GM23338 (cell line): ENCODE data around the gene NAALADL2. TPM values are rescaled to one million over a fixed set of nuclear protein-coding genes. Genes with fewer than 3 reads are reported as not detected.

Source experiments
- ATAC-seq: fragments of 200-7000 bp; cut with Tn5 transposase; 3 replicates; pipeline ENCODE4 v1.9.1; 2020
- DNase-seq: peaks from one replicate; pipeline ENCODE4 v3.0.0-alpha.2; 2015; ENCODE audit warnings: low spot score
- H2AFZ ChIP-seq: fragments of 200-600 bp; sonication (generic); 2 replicates; pipeline ENCODE4 v1.8.0; 2016; ENCODE audit warnings: antibody characterized with exemption, mild to moderate bottlenecking, moderate library complexity
- H3F3A ChIP-seq: fragments of 200-600 bp; sonication (generic); replicated peaks from 2 replicates; pipeline ENCODE4 v1.8.0; 2017; ENCODE audit warnings: antibody characterized with exemption, mixed run types, low read depth
- H3K27ac ChIP-seq: fragments of 200-600 bp; sonication (generic); 2 replicates; pipeline ENCODE4 v1.6.1; 2016; ENCODE audit warnings: low read depth
- H3K27me3 ChIP-seq: fragments of 200-600 bp; sonication (generic); 2 replicates; pipeline ENCODE4 v1.8.0; 2016; ENCODE audit warnings: mild to moderate bottlenecking, mixed run types, moderate library complexity; ENCODE audit not compliant: insufficient read depth
- H3K36me3 ChIP-seq: fragments of 200-600 bp; sonication (generic); 2 replicates; pipeline ENCODE4 v1.8.0; 2016; ENCODE audit warnings: mild to moderate bottlenecking; ENCODE audit not compliant: insufficient read depth
- H3K4me1 ChIP-seq: fragments of 200-600 bp; sonication (generic); 2 replicates; pipeline ENCODE4 v1.8.0; 2016; ENCODE audit warnings: mild to moderate bottlenecking, moderate library complexity; ENCODE audit not compliant: insufficient read depth
- H3K4me2 ChIP-seq: fragments of 200-600 bp; sonication (generic); 2 replicates; pipeline ENCODE4 v1.7.1; 2017; ENCODE audit warnings: mixed run types
- H3K4me3 ChIP-seq: fragments of 200-600 bp; sonication (generic); 2 replicates; pipeline ENCODE4 v1.6.1; 2016; ENCODE audit warnings: mixed run types
- H3K79me2 ChIP-seq: fragments of 200-600 bp; sonication (generic); replicated peaks from 2 replicates; pipeline ENCODE4 v1.8.0; 2017; ENCODE audit warnings: mild to moderate bottlenecking; ENCODE audit not compliant: insufficient read depth
- H3K9me2 ChIP-seq: fragments of 200-600 bp; sonication (generic); 2 replicates; pipeline ENCODE4 v1.8.0; 2017; ENCODE audit not compliant: insufficient read depth
- H4K20me1 ChIP-seq: fragments of 200-600 bp; sonication (generic); replicated peaks from 2 replicates; pipeline ENCODE4 v1.8.0; 2017; ENCODE audit warnings: mild to moderate bottlenecking; ENCODE audit not compliant: insufficient read depth
- H3K27ac Mint-ChIP-seq: 2 replicates; pipeline ENCODE4 v1.8.0; 2020; ENCODE audit warnings: inconsistent platforms, mild to moderate bottlenecking, moderate library complexity, mixed read lengths
- H3K27me3 Mint-ChIP-seq: 3 replicates; pipeline ENCODE4 v1.8.0; 2022; ENCODE audit warnings: low read depth, mild to moderate bottlenecking, moderate library complexity, mixed read lengths, inconsistent platforms; ENCODE audit not compliant: insufficient read depth, poor library complexity
- H3K36me3 Mint-ChIP-seq: 3 replicates; pipeline ENCODE4 v1.8.0; 2021; ENCODE audit warnings: low read depth, mild to moderate bottlenecking, inconsistent platforms, moderate library complexity, mixed read lengths
- H3K4me1 Mint-ChIP-seq: 3 replicates; pipeline ENCODE4 v1.8.0; 2020; ENCODE audit warnings: mild to moderate bottlenecking, inconsistent platforms, mixed read lengths
- H3K4me3 Mint-ChIP-seq: 3 replicates; pipeline ENCODE4 v1.8.0; 2021; ENCODE audit warnings: moderate library complexity, mild to moderate bottlenecking, inconsistent platforms, mixed read lengths
- H3K9me3 Mint-ChIP-seq: 3 replicates; pipeline ENCODE4 v1.8.0; 2020; ENCODE audit warnings: moderate library complexity, mild to moderate bottlenecking, inconsistent platforms, mixed read lengths
- CREB1 ChIP-seq: fragments of 250-450 bp; sonication (Bioruptor Pico); IDR thresholded peaks from 2 replicates; pipeline ENCODE4 v1.5.0; 2020; ENCODE audit warnings: low read depth, mild to moderate bottlenecking, moderate library complexity
- CTCF ChIP-seq, 2 experiments: fragments of 200-600 bp in 1 of 2; sonication (generic) in 1 of 2; conservative IDR thresholded peaks; 2 replicates each; pipeline versions ENCODE4 v1.5.1 to v1.6.1; 2016 to 2017; ENCODE audit warnings: antibody characterized with exemption in 2 of 2, low read depth in 2 of 2, mild to moderate bottlenecking in 2 of 2, moderate library complexity in 1 of 2
- ETS1 ChIP-seq: IDR thresholded peaks from 2 replicates; pipeline ENCODE4 v1.6.1; 2016; ENCODE audit warnings: antibody characterized with exemption
- EZH2 ChIP-seq: fragments of 200-600 bp; sonication (generic); IDR thresholded peaks from one replicate; pipeline ENCODE4 v1.8.0; 2017; ENCODE audit warnings: antibody characterized with exemption, mild to moderate bottlenecking, low read depth; ENCODE audit not compliant: unreplicated experiment
- EZH2phosphoT487 ChIP-seq: fragments of 200-600 bp; sonication (generic); IDR thresholded peaks from one replicate; pipeline ENCODE4 v1.8.1; 2018; ENCODE audit warnings: antibody characterized with exemption; ENCODE audit not compliant: unreplicated experiment
- JUNB ChIP-seq: IDR thresholded peaks from one replicate; pipeline ENCODE4 v1.6.1; 2016; ENCODE audit warnings: antibody characterized with exemption; ENCODE audit not compliant: unreplicated experiment
- NANOG ChIP-seq: IDR thresholded peaks from 2 replicates; pipeline ENCODE4 v1.6.1; 2016; ENCODE audit warnings: antibody characterized with exemption, borderline replicate concordance
- POLR2AphosphoS5 ChIP-seq: IDR thresholded peaks from 2 replicates; pipeline ENCODE4 v1.6.1; 2016; ENCODE audit warnings: antibody characterized with exemption, low read depth
- REST ChIP-seq: IDR thresholded peaks from one replicate; pipeline ENCODE4 v1.6.1; 2018; ENCODE audit warnings: antibody characterized with exemption; ENCODE audit not compliant: unreplicated experiment
- STAT1 ChIP-seq: IDR thresholded peaks from one replicate; pipeline ENCODE4 v1.6.1; 2016; ENCODE audit warnings: antibody characterized with exemption; ENCODE audit not compliant: unreplicated experiment
- ZNF114 ChIP-seq: fragments of 250-450 bp; sonication (Bioruptor Pico); IDR thresholded peaks from 2 replicates; pipeline ENCODE4 v1.5.0; 2020; ENCODE audit warnings: mild to moderate bottlenecking, moderate library complexity
- ZNF331 ChIP-seq: fragments of 250-450 bp; sonication (Bioruptor Pico); IDR thresholded peaks from 2 replicates; pipeline ENCODE4 v1.5.0; 2020; ENCODE audit warnings: low read depth, mild to moderate bottlenecking, moderate library complexity
- ZNF462 ChIP-seq: fragments of 250-450 bp; sonication (Bioruptor Pico); IDR thresholded peaks from 2 replicates; pipeline ENCODE4 v1.5.0; 2020; ENCODE audit warnings: mild to moderate bottlenecking, moderate library complexity
- polyA plus RNA-seq: library from polyadenylated mRNA; unstranded; fragments of >200 nt; fragmentation: Nextera tagmentation; extraction: Ambion mirVana; gene quantifications from 2 replicates; pipeline ENCODE4 v1.2.1, GENCODE V29; 2016
- total RNA-seq: library from RNA; depleted of rRNA; stranded (reverse); fragments of >200 nt; shearing (Covaris generic); gene quantifications from 2 replicates; pipeline ENCODE4 v1.2.3, GENCODE V29; 2014

The NAALADL2 gene
- total and polyA plus RNA-seq, 2 experiments from 2014 or later, result 1.6 to 2.6 TPM

GRCh38 chr3:175670557-175670956 is 811.4 kb downstream of the NAALADL2 start:
- H3K9me2 ChIP-seq, result no peaks in the 10 kb centered on the region
- TF ChIP-seq ZNF462 (CRISPR knock-in tag) (no peak), JUNB (no peak), NANOG (no peak), CTCF (conservative IDR thresholded peaks at IDR 0.05; ENCODE audit: low read depth in 2 of 2) (no peak), ZNF331 (CRISPR knock-in tag) (no peak), EZH2 (no peak), EZH2phosphoT487 (no peak), CREB1 (CRISPR knock-in tag) (no peak), ETS1 (no peak), ZNF114 (CRISPR knock-in tag) (no peak), STAT1 (no peak), POLR2AphosphoS5 (no peak), REST (no peak)
- no peaks in the 10 kb centered on the region for H3K9me3 Mint-ChIP-seq
- H3K36me3 ChIP-seq, result no peaks in the 10 kb centered on the region
- no peak overlapping the region for H3K4me2 ChIP-seq
- DNase-seq (no peak), ATAC-seq (no peak)
- H3K4me1 ChIP-seq, result no peaks in the 10 kb centered on the region
- no peaks in the 10 kb centered on the region for H3K36me3 Mint-ChIP-seq
- H3K4me3 ChIP-seq, result no peak overlapping the region
- no peaks in the 10 kb centered on the region for H3K27me3 Mint-ChIP-seq
- H3K79me2 ChIP-seq, result no peaks in the 10 kb centered on the region
- H3K4me3 Mint-ChIP-seq, result no peak overlapping the region
- no peak overlapping the region for H3K27ac Mint-ChIP-seq
- no peaks in the 10 kb centered on the region for H3K27me3 ChIP-seq
- no peak overlapping the region for H2AFZ ChIP-seq
- H3F3A ChIP-seq, result no peaks in the 10 kb centered on the region
- H4K20me1 ChIP-seq, result no peaks in the 10 kb centered on the region
- no peak overlapping the region for H3K27ac ChIP-seq
- H3K4me1 Mint-ChIP-seq, result no peaks in the 10 kb centered on the region
